DMS79 (cell line): ENCODE measurements around the gene AJAP1.
"Not testable (repeated sequence)": the region's sequence is repeated elsewhere in the genome, so short reads cannot be mapped to it uniquely, and the experiment has no call there.

Source experiments
- DNase-seq: peaks from one replicate; lab custom pipeline; 2025; lab: John Stamatoyannopoulos, UW

Gene AJAP1, protein sequence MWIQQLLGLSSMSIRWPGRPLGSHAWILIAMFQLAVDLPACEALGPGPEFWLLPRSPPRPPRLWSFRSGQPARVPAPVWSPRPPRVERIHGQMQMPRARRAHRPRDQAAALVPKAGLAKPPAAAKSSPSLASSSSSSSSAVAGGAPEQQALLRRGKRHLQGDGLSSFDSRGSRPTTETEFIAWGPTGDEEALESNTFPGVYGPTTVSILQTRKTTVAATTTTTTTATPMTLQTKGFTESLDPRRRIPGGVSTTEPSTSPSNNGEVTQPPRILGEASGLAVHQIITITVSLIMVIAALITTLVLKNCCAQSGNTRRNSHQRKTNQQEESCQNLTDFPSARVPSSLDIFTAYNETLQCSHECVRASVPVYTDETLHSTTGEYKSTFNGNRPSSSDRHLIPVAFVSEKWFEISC

GRCh38 chr1:4653796-4654725, at the start of gene AJAP1:
Gene AJAP1, plus strand, starts transcription at chr1:4654609. Its CDS starts 817 bp downstream, at chr1:4655426.
- DNase-seq = no peak

- peak; percentile 39 for DNase-seq
Observed at GRCh38 chr1:4605158-4605557, 49.3 kb upstream of the AJAP1 start.

DNA sequence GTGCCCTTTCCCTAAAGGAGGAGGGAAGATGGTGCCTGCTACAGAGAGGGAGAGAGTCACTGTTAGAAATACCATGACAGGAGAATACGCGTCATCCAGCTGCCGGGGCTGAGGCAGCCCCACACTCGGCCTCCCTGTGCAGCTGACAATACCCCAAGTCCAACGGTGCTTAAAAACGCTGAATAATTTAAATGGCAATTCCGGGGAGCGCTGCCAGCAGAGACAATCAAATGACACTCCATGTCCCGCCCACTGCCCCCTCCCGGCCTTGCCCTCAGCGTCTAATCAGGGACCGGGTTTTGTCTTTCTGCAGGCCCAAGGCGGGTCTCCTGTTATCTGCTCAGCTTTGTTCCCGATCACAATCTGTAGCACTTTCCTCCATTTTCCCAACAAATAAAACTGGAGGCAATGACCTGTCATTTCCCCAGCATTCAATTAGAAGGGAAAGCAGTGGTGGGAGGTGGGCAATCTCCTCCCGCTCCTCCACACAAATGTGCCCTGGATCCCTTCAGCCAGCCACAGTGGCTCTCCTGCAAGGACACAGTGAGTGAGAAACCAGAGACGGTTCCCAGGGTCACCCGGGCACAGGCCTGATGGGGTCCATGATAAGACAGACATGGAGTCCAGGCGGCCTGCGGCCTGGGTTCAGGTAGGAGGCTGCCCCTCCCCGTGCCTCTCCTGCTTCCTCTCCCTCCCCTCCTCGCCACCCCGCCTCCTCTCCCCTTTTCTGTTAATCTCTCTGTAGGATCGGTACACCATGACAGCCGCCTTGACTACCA, 42.7 kb upstream of the AJAP1 start:
- DNase-seq = no peak

DNA sequence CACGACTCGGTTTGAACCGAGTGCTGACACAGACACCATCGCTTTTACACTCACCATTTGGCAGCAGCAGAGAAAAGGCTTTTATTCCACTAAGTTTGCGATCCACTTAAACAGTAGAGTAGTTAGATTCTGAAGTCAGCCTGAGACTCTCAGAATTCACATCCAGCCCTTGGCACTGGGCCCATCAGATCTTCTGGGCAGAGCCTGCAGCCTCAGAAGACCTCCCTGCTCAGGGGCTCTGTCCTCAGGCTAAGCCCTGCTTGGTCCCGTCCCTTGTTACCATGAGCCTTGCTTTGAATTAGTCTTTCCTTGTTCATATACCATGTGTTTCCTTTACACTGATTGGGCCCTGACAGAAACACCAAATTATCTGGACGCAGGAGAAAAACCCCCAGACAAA, 41.4 kb upstream of the AJAP1 start:
- DNase-seq = peak; percentile 67

GRCh38 chr1:4613606-4614370, 40.6 kb upstream of the AJAP1 start:
- no peak for DNase-seq

DNA sequence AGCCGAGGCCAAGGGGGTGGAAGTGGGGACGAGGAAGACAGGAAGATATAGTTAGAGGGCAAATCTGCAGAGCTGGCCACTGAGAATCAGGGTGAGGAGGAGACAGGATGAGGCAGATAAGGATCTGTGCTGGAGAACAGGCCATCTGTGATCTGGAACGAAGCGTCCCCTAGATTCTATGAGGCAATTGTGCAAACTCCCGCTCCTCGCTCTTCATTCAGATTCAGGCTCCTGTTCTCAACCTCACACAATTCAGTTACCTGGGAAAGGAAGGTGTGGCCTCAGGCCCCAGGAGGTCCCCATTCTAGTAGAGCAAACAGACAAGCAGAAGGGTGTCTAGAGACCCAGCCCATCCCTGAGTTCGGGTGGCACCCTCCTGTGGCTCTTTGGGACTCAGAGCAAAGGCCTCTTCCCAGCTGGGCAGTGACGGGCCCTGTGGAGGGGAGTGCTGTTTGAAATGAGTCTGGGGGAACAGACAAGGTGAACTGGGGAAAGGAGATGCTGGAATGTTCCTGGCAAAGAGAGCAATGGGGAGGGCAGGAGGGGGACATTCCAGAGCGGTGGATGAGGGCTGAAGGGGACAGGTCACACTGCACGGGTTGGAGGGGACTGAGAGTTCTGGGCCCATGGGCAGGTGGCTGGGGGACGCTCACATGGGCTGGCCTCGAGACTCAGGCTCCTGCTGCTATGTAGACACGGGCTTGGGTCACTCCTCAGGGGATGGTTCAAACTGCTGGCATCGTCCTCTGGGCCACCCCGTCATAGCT, 39.9 kb upstream of the AJAP1 start:
- no peak for DNase-seq

GRCh38 chr1:4615138-4615470, 39.3 kb upstream of the AJAP1 start:
- DNase-seq = no peak

GRCh38 chr1:4615501-4615900, 38.9 kb upstream of the AJAP1 start:
- DNase-seq = no peak

GRCh38 chr1:4616831-4617465, 37.5 kb upstream of the AJAP1 start:
- no peak for DNase-seq

DNA sequence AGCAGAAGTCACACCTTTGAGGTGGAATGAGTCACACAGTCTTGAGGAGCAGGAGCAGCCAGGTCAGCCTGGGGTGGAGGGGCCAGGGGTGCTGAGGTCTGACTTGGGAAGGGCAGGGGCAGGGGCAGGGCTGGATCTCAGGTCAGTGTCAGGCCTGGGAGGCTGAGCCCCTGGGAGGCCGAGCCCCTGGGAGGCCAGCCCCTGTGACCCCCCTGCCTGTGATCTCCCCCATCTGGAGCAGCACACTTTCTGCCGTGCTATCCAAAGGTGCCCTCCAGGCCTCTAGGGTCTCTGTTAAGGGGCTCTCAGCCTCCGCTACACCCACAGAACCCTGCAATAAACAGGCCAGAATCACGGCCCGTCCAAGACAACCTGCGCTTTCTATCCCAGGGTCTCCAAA, 36.9 kb upstream of the AJAP1 start:
- DNase-seq = no peak

DNA sequence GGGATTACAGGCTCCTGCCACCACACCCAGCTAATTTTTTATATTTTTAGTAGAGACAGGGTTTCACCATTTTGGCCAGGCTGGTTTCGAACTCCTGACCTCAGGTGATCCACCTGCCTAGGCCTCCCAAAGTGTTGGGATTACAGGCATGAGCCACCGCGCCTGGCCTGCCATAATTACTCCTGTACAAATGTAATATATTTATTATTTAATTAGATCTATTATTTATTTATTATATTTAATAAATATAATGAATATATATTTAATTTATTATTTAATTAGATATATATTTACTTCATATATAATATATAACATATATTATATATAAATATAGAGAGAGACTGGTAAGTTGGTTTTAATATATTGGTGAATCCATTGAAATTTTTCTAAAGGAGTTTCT, 35.6 kb upstream of the AJAP1 start:
- DNase-seq = not testable (repeated sequence)

DNA sequence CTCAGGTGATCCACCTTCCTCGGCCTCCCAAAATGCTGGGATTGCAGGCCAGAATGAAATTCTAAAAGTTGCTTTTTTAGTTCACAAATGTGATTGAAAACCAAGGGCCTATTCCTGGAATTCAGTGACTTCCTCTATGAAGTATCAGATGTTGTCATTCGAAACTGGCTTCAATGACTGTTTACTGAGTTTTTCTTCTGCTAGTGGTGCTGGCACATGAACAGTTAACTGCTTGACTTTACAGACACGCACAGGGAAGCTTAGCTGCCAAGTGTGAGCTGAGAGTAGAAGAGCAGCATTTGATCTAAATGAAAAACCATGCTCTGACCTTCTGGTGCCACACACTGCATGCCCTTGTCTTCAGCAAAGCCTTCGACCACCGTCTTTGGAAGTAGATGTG, 32.8 kb upstream of the AJAP1 start:
- no peak for DNase-seq

DNA sequence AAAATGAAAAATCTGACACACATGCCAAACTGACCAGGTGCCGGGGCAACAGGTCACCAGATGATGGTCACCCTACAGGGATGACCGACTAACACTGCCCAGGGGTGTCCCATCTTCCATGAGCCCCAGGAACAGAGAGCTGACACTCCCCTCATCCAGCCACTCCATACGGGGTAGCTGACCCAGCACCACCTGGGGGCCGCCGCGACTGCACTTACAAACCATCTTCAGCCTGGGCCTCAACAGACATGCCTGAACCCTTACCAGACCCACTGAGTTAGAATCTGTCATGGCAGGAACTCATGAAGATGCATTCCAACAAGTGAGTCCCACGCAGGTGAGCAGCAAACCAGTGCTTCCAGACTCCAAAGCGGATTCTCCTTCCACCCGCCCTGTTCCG, 31.6 kb upstream of the AJAP1 start:
- no peak for DNase-seq

- no peak for DNase-seq
Observed at GRCh38 chr1:4624141-4624715, 30.2 kb upstream of the AJAP1 start.

GRCh38 chr1:4624801-4625200, 29.6 kb upstream of the AJAP1 start:
- no peak for DNase-seq

DNA sequence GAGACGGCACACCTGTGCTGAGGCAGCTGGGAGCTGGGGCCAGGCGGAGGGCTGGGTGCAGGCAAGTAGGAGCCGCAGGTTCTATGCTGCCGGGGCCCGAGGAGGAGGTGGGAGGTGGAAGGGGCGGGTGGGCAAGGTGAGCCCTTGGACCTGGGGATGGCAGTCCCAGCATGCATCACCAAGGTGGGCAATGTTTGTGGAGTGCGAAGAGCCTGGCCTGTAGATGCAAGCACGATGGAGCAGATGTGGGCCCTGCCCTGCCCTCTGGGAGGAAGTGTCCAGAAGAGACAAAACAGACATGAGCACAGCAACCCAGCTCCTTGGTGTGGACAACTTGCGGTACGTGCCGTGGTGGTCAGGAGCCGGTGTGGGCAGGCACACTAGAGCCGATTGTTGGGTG, 28.3 kb upstream of the AJAP1 start:
- DNase-seq = no peak

- DNase-seq = no peak
Observed at GRCh38 chr1:4626560-4627319, 27.7 kb upstream of the AJAP1 start.

DNA sequence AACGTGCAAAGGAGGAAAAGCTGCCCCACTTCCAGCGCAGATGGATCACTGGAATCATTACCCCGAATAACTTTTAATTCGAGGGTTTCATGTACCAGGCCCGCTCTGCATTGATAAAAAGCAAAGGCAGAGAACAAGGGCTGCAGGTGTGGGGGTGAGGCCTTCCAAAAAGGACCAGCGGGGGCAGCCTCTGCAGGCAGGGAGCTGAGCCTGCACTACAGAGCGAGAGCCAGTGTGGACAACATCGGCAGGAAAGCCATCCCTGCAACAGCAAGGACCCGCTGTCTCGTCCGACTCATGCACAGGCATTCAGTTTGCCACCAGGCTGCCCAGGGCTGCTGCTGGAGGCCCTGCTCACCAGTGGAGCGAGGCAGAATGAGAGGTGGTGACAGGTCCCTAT, 27.1 kb upstream of the AJAP1 start:
- no peak for DNase-seq

DNA sequence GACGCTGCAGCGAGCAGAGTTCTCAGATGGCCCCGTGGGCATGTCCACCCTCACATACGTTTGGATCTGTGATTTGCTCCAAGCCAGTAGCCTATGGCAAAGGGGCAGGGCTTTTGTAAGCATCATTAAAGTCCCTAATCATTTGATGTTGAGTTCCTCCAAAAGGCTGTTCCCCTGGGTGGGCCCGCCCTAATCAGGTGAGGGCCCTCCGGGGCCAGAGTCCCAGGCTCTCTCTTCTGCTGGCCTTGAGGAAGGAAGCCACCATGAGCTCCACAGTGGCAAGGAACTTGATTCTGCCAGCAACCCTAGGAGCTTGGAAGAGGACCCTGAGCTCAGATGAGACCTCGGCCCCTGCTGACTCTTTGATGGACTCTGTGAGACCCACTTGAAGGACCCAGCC, 25.4 kb upstream of the AJAP1 start:
- no peak for DNase-seq
